Fibroblast of lung (primary cell): ENCODE data around the gene SMDT1. TPM values are rescaled to one million over a fixed set of nuclear protein-coding genes. Genes with fewer than 3 reads are reported as not detected.

Experiments
- DNase-seq, 2 donors: peaks; one replicate each; pipeline versions ENCODE4 v3.0.0 to v3.0.0-alpha.2; 2010; ENCODE audit warnings: low read depth in 2 of 2
- H2AFZ ChIP-seq: 2 replicates; pipeline ENCODE4 v1.5.1; 2012; ENCODE audit warnings: low read length, control low read depth, inconsistent platforms
- H3K27ac ChIP-seq: 2 replicates; pipeline ENCODE4 v1.5.1; 2011; ENCODE audit warnings: low read length, control low read depth; ENCODE audit not compliant: insufficient read depth
- H3K27me3 ChIP-seq: 2 replicates; pipeline ENCODE4 v1.5.1; 2011; ENCODE audit warnings: mild to moderate bottlenecking, low read length; ENCODE audit not compliant: control insufficient read depth, insufficient read depth
- H3K36me3 ChIP-seq: 2 replicates; pipeline ENCODE4 v1.5.1; 2011; ENCODE audit warnings: low read length; ENCODE audit not compliant: control insufficient read depth, insufficient read depth
- H3K4me1 ChIP-seq: 2 replicates; pipeline ENCODE4 v1.5.1; 2011; ENCODE audit warnings: low read length; ENCODE audit not compliant: control insufficient read depth, insufficient read depth; ENCODE audit errors: extremely low read depth
- H3K4me2 ChIP-seq: 2 replicates; pipeline ENCODE4 v1.5.1; 2011; ENCODE audit warnings: low read length, control low read depth; ENCODE audit not compliant: insufficient read depth; ENCODE audit errors: extremely low read depth
- H3K4me3 ChIP-seq, 4 experiments: fragments of 200-600 bp in 1 of 4; sonication (generic) in 1 of 4; replicated peaks in 1 of 4; 2 replicates each; pipeline ENCODE4 v1.5.1; 2011 to 2016; ENCODE audit warnings: low read length in 4 of 4, low read depth in 3 of 4, mild to moderate bottlenecking in 3 of 4, control low read depth in 2 of 4, inconsistent platforms in 1 of 4, mixed read lengths in 1 of 4; ENCODE audit not compliant: insufficient read depth in 1 of 4; ENCODE audit errors: control extremely low read depth in 1 of 4
- H3K79me2 ChIP-seq: 2 replicates; pipeline ENCODE4 v1.5.1; 2012; ENCODE audit warnings: mild to moderate bottlenecking, low read length, inconsistent platforms; ENCODE audit not compliant: control insufficient read depth, insufficient read depth
- H3K9ac ChIP-seq: 2 replicates; pipeline ENCODE4 v1.5.1; 2011; ENCODE audit warnings: mild to moderate bottlenecking, low read length, control low read depth; ENCODE audit not compliant: insufficient read depth
- H3K9me3 ChIP-seq: 2 replicates; pipeline ENCODE4 v1.5.1; 2012; ENCODE audit warnings: low read depth, low read length; ENCODE audit not compliant: control insufficient read depth, insufficient read depth
- H4K20me1 ChIP-seq: 2 replicates; pipeline ENCODE4 v1.5.1; 2011; ENCODE audit warnings: low read length; ENCODE audit not compliant: control insufficient read depth, insufficient read depth; ENCODE audit errors: extremely low read depth
- EZH2 ChIP-seq: IDR thresholded peaks from 2 replicates; pipeline ENCODE4 v1.5.1; 2012; ENCODE audit warnings: low read length, control low read depth, mild to moderate bottlenecking; ENCODE audit errors: missing control alignments
- polyA plus RNA-seq, 2 donors: library from polyadenylated mRNA; depleted of rRNA in 1 of 2; stranded (reverse) in 1 of 2; unstranded in 1 of 2; fragments of >200 nt; gene quantifications; 2 replicates each; pipeline ENCODE4 v1.2.1, GENCODE V29; 2011 to 2012; ENCODE audit warnings: missing spikeins in 1 of 2
- total RNA-seq: library from RNA; depleted of rRNA; stranded (reverse); fragments of >200 nt; gene quantifications from 2 replicates; pipeline ENCODE4 v1.2.1, GENCODE V29; 2014
- TF ChIP-seq, protein P1 (sequence below), 2 donors: IDR thresholded peaks in 1 of 2; conservative IDR thresholded peaks in 1 of 2; 1 replicate in 1 of 2; 2 replicates in 1 of 2; pipeline ENCODE4 v1.5.1; 2011 to 2012; ENCODE audit warnings: low read length in 2 of 2, control low read depth in 1 of 2, inconsistent platforms in 1 of 2, low read depth in 1 of 2, mild to moderate bottlenecking in 1 of 2

Gene SMDT1
- total and polyA plus RNA-seq, 2 donors (not counting 1 experiment from before 2014, with no cell fraction given), result 9.1 to 31.8 TPM

DNA sequence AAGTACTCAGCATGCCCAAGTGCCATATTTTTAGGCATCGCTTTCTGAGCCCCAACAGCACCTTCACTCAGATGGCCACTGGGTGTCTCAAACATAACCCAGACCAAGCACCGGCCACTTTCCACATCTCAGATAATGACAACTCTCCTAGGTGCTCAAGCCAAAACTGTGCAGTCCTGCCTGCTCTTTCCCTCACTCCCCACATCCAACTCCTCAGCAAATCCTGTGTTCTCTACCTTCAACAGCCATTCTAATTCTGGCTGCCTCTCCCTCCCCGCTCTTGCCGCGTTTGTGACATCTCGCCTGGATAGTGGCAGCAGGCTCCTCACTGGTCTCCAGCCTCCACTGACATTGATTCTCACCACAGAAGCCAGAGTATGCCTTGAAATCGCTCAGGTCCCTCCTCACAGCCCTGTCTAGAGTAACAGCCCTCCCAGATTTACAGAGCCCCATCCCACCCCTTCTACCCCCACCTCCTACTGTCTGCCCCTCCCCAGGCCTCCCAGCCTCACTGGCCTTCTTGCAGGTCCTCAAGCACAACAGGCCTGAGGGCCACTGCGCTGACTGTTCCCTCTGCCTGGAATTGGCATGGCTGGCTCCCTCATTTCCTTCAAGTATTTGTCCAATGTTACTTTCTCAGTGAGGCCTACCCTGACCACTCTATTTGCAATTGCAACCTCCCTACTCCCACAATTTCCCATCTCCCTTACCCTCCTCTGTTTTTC is 6.7 kb upstream of the SMDT1 start:
- DNase-seq, result no peak
- no peak overlapping the region for H2AFZ ChIP-seq
- H3K9me3 ChIP-seq, result no peaks in the 10 kb centered on the region
- H3K36me3 ChIP-seq, result peaks cover 5% of the 10 kb centered on the region
- no peak overlapping the region for H3K4me3 ChIP-seq
- no peak overlapping the region for H3K9ac ChIP-seq
- no peaks in the 10 kb centered on the region for H3K79me2 ChIP-seq
- TF ChIP-seq, protein P1, sequence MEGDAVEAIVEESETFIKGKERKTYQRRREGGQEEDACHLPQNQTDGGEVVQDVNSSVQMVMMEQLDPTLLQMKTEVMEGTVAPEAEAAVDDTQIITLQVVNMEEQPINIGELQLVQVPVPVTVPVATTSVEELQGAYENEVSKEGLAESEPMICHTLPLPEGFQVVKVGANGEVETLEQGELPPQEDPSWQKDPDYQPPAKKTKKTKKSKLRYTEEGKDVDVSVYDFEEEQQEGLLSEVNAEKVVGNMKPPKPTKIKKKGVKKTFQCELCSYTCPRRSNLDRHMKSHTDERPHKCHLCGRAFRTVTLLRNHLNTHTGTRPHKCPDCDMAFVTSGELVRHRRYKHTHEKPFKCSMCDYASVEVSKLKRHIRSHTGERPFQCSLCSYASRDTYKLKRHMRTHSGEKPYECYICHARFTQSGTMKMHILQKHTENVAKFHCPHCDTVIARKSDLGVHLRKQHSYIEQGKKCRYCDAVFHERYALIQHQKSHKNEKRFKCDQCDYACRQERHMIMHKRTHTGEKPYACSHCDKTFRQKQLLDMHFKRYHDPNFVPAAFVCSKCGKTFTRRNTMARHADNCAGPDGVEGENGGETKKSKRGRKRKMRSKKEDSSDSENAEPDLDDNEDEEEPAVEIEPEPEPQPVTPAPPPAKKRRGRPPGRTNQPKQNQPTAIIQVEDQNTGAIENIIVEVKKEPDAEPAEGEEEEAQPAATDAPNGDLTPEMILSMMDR (conservative IDR thresholded peaks at IDR 0.05 in 1 of 2, IDR thresholded peaks at IDR 0.05 in 1 of 2; ENCODE audit: low read depth in 1 of 2, low read length in 2 of 2), result no peak
- no peak for TF ChIP-seq EZH2
- H3K27me3 ChIP-seq, result no peaks in the 10 kb centered on the region
- peaks cover 8% of the 10 kb centered on the region for H3K4me1 ChIP-seq
- H3K27ac ChIP-seq, result no peak overlapping the region
- no peak overlapping the region for H3K4me2 ChIP-seq
- no peaks in the 10 kb centered on the region for H4K20me1 ChIP-seq

DNA sequence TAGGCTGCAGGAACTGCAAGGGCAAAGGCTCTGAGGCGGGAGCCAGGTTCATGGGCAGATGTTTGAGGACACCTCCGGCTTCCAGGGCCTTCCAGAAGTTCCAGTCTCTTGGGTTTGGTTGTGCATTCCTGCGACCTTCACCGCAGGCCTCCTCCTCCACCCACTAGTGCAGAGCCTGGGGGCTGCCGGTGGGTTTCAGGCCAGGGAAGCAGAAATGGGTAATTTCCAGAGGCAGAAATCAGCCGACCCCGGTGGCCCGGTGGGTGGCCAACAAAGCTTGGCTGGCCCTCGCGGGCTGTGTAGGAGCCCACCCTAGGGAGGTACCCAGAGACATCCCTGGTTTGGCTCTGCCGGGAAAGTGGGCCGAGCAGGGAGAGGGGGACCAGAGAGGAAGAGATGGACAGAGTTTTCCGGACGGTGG is 5.9 kb upstream of the SMDT1 start:
- peak overlapping the region; percentile 70 for H3K27ac ChIP-seq
- TF ChIP-seq EZH2, result no peak
- TF ChIP-seq, protein P1 (conservative IDR thresholded peaks at IDR 0.05 in 1 of 2, IDR thresholded peaks at IDR 0.05 in 1 of 2; ENCODE audit: low read depth in 1 of 2, low read length in 2 of 2), result no peak
- H4K20me1 ChIP-seq, result no peaks in the 10 kb centered on the region
- DNase-seq, result no peak
- H3K4me3 ChIP-seq, result peak overlapping the region; percentile 16 to 73 (median 54)
- H3K79me2 ChIP-seq, result no peaks in the 10 kb centered on the region
- H2AFZ ChIP-seq, result peak overlapping the region; percentile 76
- H3K4me1 ChIP-seq, result peaks cover 8% of the 10 kb centered on the region
- peak overlapping the region; percentile 80 for H3K4me2 ChIP-seq
- no peaks in the 10 kb centered on the region for H3K9me3 ChIP-seq
- peak overlapping the region; percentile 82 for H3K9ac ChIP-seq
- H3K27me3 ChIP-seq, result no peaks in the 10 kb centered on the region
- H3K36me3 ChIP-seq, result peaks cover 5% of the 10 kb centered on the region

DNA sequence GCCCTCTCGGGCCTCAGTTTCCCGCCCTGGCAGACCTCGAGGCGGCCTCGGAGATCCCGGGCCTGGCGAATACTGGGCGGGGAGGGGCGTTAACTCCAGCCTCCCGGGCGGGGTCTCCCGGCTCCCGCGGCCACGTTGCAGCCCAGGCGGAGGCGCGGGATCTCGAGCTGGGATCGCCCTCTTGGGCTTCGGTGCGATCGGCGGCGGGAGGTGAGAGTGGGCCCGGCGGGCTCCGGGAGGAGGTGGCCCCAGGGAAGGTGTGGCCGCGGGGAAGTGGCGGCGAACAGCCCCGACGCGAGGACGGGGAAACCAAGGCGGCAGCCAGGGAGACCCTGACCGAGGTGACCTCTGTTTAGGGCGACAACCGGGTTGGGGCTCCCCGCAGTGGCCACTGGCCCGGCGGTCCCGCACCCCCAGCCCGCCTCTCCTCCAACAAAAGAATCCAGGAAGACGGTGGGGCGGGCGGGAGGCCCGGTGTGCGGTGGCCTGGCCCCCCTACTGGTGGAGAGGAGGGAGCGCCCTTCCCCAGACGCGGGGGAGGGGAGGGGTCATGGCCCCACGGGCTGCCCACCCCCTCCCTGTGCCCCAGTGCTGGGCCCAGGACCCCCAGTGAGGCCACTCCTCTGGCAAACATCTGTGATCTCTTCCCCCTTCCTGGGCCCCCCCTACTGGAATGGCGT is 5.2 kb upstream of the SMDT1 start, which contains the start of gene PHETA2:
Gene PHETA2 (plus strand): TSS at position 117 of the 680 bp plus-strand sequence. CDS start 3,046 bp downstream, outside the sequence.
- no peaks in the 10 kb centered on the region for H4K20me1 ChIP-seq
- peaks cover 11% of the 10 kb centered on the region for H3K4me1 ChIP-seq
- H3K27ac ChIP-seq, result peak within 1 kb of the TSS; percentile 70
- peak within 1 kb of the TSS; percentile 80 for H3K4me2 ChIP-seq
- H3K79me2 ChIP-seq, result no peaks in the 10 kb centered on the region
- H3K27me3 ChIP-seq, result no peaks in the 10 kb centered on the region
- peak within 1 kb of the TSS; percentile 52 to 73 (median 60) for H3K4me3 ChIP-seq
- H3K9me3 ChIP-seq, result no peaks in the 10 kb centered on the region
- peak within 1 kb of the TSS; percentile 76 for H2AFZ ChIP-seq
- H3K36me3 ChIP-seq, result peaks cover 5% of the 10 kb centered on the region
- H3K9ac ChIP-seq, result peak within 1 kb of the TSS; percentile 82
- peak; percentile 45 to 51 for DNase-seq
- TF ChIP-seq, protein P1 (conservative IDR thresholded peaks at IDR 0.05 in 1 of 2, IDR thresholded peaks at IDR 0.05 in 1 of 2; ENCODE audit: low read depth in 1 of 2, low read length in 2 of 2), result peak; percentile 31 to 34
- no peak for TF ChIP-seq EZH2
